Stimulated activated CD8-positive, alpha-beta memory T cell treated with anti-CD3 and anti-CD28 coated beads, Interleukin-7, amount 100 ng/mL, for 1 hour (primary cell): ENCODE data around the gene MYO18B.

Experiments
- DNase-seq, 2 donors: peaks; one replicate each; pipeline ENCODE4 v3.0.0-alpha.2; 2020; ENCODE audit warnings: low read depth in 2 of 2

MYO18B gene

GRCh38 chr22:25852223-25852622 lies 110.2 kb downstream of the MYO18B start:
- no peak for DNase-seq

DNA sequence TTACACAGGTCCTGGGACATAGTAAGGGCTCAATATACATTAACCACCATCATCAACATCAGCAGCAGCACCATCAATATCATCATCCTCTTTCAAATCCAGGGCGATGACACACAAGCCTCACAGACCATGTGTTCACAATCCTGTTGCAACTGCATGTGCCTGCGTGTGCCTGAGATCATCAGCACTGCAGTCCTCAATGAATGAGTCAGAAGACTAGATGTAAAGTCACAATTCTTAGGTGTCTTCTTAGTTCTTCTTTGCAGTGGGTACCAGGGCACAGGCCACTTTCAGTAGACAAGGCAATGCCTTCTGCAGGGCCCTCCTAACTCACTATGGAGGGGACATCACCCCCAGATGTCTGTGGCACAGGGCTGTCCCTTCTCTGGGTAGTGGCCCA lies 111.1 kb downstream of the MYO18B start:
- DNase-seq: no peak

- no peak for DNase-seq
Observed at GRCh38 chr22:25853501-25854284, 111.7 kb downstream of the MYO18B start.

GRCh38 chr22:25869771-25870170 lies 127.8 kb downstream of the MYO18B start:
- DNase-seq: no peak

DNA sequence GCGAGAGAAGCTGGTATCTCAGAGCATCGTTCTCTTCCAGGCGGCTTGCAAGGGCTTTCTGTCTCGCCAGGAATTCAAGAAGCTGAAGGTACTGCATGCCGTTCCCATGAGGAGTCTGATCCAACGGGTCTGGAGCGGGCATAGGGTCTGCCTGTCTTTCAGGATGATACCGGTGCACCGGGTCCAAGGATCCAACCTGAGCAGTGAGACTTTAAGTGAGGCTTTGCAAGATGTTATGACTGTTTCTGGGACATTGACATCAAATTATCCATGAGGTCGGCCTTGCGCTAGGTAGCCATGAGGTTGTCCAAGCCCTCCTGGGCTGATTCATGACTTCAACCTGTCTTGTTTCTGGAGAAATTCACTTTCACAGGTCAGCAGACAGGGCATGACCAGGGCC lies 132.3 kb downstream of the MYO18B start:
- DNase-seq: no peak

- no peak for DNase-seq
Observed at GRCh38 chr22:25875461-25875860, 133.5 kb downstream of the MYO18B start.

DNA sequence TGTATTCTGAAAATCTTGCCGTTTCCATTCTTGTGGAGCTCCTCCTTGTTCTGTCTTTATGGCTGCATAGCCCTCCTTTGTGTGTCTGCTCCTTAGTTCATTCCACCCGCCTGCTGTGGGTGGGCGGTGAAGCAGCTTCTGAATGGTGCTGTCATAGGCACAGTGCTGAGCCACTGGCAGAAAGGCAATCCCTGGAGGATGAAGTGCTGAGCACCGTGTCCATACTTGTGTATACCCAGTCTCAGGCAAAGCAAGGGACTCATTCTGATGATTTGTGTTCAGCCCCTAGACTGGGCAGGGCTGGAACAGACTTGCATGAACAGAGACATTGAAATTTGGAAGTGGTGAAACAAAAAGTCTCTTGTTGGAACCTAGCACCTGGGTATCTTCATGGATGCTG lies 134.9 kb downstream of the MYO18B start:
- DNase-seq: no peak

DNA sequence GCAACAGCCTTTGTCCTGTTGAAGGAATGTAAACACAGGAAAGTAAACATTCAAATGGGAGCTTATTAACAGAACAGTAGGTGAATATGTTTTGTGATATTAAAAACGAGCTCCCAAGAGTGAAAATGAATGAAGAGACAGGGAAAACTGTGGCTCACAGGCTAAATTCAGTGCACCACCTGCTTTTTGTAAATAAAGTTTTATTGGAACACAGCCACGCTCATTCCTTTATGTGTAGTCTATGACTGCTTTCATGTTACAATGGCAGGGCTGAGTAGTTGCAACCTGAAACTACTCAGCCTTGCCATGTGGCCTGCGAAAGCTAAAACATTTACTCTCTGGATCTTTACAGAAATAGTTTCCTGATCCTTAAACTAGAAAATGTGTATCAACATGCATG lies 136.9 kb downstream of the MYO18B start:
- no peak for DNase-seq

GRCh38 chr22:25880524-25880923 lies 138.5 kb downstream of the MYO18B start:
- no peak for DNase-seq

DNA sequence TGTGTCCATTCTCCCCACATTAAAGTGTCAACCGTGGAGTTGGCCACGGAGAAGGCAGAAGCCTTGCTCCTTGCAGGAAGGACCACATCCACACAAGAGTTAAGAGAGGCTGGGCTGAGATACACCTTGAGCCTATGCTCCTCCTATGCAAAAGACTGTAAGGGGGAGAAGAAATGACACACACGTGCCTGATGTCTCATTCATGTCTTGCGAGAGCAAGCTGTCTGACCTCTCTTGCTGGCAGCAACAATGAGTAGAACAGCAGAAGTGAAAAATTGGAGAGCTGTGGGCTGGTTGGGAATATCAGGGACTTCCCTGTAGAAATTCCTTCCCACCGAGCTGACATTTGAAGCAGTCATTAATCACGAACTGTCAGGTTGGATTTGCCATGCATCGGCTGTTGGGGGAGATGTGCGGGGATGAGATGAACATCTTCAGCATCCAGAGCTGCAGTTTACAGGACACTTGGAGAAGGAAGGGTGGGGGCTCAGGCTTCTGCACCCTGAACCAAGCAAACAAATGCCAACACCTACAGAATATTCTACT lies 139.3 kb downstream of the MYO18B start:
- DNase-seq: no peak

- no peak for DNase-seq
Observed at GRCh38 chr22:25882360-25882759, 140.4 kb downstream of the MYO18B start.

DNA sequence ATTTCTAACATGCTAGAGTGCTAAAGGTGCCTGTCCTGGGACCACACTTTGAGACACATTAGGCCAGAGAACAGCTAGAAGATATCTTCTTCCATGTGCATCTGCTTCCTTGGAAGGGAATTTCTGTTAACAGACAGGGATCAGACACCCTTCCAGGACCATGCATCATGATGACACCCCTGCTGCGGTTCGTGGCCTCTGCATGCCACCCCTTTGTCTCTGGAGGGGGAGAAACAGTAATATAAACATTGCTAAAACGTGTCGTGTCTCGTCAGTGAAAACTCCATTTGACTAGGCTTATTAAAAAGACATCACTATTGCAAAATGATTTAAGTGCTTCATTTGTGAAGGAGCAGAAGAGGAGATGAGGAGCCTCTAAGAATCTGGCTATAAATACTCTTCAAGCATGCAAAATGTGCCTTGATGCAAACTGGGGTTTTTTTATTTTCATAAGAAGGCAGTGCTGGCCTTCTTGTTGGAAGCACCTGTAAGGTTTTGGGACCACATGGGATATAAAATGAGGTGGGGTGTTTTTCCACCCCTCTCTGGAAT lies 141.6 kb downstream of the MYO18B start:
- DNase-seq: no peak

DNA sequence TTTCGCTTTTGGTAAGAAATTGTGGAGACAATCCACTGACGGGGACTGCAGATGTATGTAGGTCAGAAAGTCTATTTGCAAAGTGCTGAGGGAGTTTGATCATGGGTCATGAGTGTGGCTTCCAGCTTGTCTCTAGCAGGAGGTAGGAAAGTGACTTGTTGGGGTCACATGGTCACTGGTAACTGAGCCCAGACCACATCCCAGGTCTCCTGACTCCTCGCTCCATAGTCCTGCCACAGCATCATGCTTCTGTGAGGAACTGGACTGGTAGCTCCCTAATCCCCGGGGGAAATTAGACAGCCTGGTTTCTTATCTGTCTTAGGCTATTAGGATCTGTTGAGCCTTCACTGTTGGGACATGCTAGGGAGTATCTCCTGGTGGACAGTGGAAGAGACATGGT lies 142.1 kb downstream of the MYO18B start:
- no peak for DNase-seq

GRCh38 chr22:25888399-25889054 lies 146.5 kb downstream of the MYO18B start:
- no peak for DNase-seq

DNA sequence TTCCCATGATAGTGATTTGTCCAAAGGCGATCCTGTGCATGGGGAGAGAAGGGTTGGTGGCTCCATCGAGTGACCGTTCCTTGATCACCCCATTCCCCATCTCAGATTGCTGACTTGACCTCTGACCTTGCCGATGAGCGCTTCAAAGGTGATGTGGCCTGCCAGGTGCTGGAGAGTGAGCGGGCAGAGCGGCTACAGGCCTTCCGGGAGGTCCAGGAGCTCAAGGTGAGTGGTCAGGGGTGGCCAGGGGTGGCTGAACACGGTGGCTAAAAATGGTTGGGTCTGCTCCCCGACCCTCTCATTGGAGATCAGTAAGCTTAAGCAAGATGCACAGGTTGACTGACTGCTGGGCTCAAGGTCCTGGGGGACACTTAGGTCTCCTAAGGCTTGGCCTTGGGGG lies 148.7 kb downstream of the MYO18B start:
- DNase-seq: no peak

DNA sequence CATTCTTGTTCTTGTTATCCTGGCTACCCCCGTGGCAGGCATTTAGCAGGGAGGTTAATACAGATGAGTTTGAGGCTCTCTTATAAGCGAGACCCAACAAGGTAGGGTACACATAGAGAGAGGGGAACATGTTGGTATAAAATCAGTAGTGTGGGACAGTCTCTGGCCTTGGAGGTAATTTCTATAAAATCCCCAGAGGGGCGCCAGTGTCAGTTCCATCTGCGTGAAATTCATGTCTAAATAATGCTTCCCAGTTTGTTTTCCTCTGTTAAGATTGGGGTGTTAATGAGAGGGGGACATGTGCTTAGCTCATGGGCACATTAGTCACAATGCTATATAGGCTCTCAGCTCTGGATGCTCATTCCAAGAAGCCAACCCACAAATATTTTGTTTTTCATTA lies 150.7 kb downstream of the MYO18B start:
- no peak for DNase-seq

GRCh38 chr22:25895678-25896077 lies 153.7 kb downstream of the MYO18B start:
- no peak for DNase-seq

- no peak for DNase-seq
Observed at GRCh38 chr22:25896098-25896497, 154.1 kb downstream of the MYO18B start.

GRCh38 chr22:25896592-25896991 lies 154.6 kb downstream of the MYO18B start:
- no peak for DNase-seq

- DNase-seq: no peak
Observed at GRCh38 chr22:25898707-25899365, 156.8 kb downstream of the MYO18B start.

DNA sequence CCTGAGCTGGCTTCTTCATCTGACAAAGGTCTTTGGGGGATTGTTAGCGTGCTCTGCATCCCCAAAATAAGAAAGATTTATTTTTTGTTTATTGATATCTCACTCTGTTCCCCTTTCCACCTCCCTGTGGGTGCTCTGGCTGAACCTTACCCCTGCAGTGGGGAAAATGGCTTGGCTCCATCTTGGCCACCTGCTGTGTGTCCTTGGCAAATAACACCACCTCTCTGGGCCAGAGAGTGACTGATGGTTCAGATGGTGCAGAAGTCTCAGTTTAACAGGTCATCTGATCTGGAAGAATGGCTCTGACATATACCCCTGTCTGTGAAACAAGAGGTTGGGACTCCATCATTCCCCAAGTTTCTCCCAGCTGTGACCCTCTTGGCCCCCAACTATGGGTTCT lies 157.6 kb downstream of the MYO18B start:
- no peak for DNase-seq

GRCh38 chr22:25900390-25900789 lies 158.4 kb downstream of the MYO18B start:
- no peak for DNase-seq
